ENCODE measurements around the gene TBC1D21. TPM values are rescaled to one million over a fixed set of nuclear protein-coding genes. Genes with fewer than 3 reads are reported as not detected.

TBC1D21 gene
- total and polyA plus RNA-seq, 2 of the 8 experiments (the other 6 are each of a cell fraction or from before 2014, with no cell fraction given), result not detected

- Histone ChIP-seq H2BK5ac (ENCODE audit: low read depth, low read length) (no peak overlapping the region), H3K4me3 (ENCODE audit: extremely low read depth in 1 of 4, insufficient read depth in 2 of 4, low read depth in 3 of 4, low read length in 4 of 4) (no peak overlapping the region), H2AFZ (ENCODE audit: low read length) (no peak overlapping the region), H2AK5ac (ENCODE audit: low read depth, low read length) (no peak overlapping the region), H3K79me2 (ENCODE audit: control insufficient read depth in 1 of 2, insufficient read depth in 2 of 2, low read length in 2 of 2) (no peaks in the 10 kb centered on the region), H3K9me3 (ENCODE audit: insufficient read depth in 2 of 2, low read depth in 1 of 2, low read length in 1 of 2) (no peaks in the 10 kb centered on the region), H2BK120ac (replicated peaks; ENCODE audit: low read depth, low read length) (no peak overlapping the region), H3K27ac (ENCODE audit: low read depth, low read length) (no peak overlapping the region), H3K18ac (ENCODE audit: extremely low read depth, low read length) (no peak overlapping the region), H3K4me2 (ENCODE audit: insufficient read depth in 1 of 2, low read depth in 2 of 2, low read length in 2 of 2) (no peak overlapping the region; a peak in 1 of 4 replicates), H3K79me1 (ENCODE audit: low read depth, low read length) (no peaks in the 10 kb centered on the region), H3K56ac (replicated peaks; ENCODE audit: insufficient read length, low read depth, low read length) (no peak overlapping the region), H3K27me3 (replicated peaks in 1 of 4; ENCODE audit: control insufficient read depth in 3 of 4, extremely low read depth in 1 of 4, insufficient read depth in 3 of 4, low read length in 3 of 4) (no peaks in the 10 kb centered on the region), H3K36me3 (ENCODE audit: control insufficient read depth in 2 of 4, insufficient read depth in 4 of 4, low read length in 3 of 4) (no peaks in the 10 kb centered on the region), H2BK20ac (ENCODE audit: low read length) (no peak overlapping the region), H2BK12ac (ENCODE audit: low read depth, low read length) (no peak overlapping the region), H4K20me1 (replicated peaks in 1 of 2; ENCODE audit: control insufficient read depth in 1 of 2, insufficient read depth in 2 of 2, low read length in 2 of 2) (no peaks in the 10 kb centered on the region), H3K4me1 (replicated peaks in 1 of 4; ENCODE audit: control insufficient read depth in 3 of 4, insufficient read depth in 4 of 4, low read length in 3 of 4) (peaks cover 0 to 5% (median 0%) of the 10 kb centered on the region in 4 experiments; a peak in 1 of 7 replicates), H3K23ac (ENCODE audit: insufficient read length) (no peak overlapping the region), H3K14ac (ENCODE audit: insufficient read length) (no peak overlapping the region), H4K91ac (replicated peaks; ENCODE audit: insufficient read length, low read length) (peak overlapping the region; percentile 26), H3K23me2 (ENCODE audit: low read depth, low read length) (no peaks in the 10 kb centered on the region), H4K5ac (ENCODE audit: insufficient read length, low read depth, low read length) (no peak overlapping the region), H2BK15ac (ENCODE audit: low read length) (no peak overlapping the region; the same call in 1 of the 2 replicates), H3K9ac (replicated peaks in 1 of 4; ENCODE audit: extremely low read depth in 1 of 4, low read depth in 3 of 4, low read length in 3 of 4) (no peak overlapping the region), H3K4ac (replicated peaks; ENCODE audit: insufficient read length, low read depth, low read length) (no peak overlapping the region), H4K8ac (ENCODE audit: extremely low read depth, insufficient read depth, low read length) (0 out of 2 replicates have a peak overlapping the region, but pooled peaks have one; percentile 1)
- CTCF ChIA-PET (ENCODE audit: partially characterized antibody), result interaction anchor here (0.6 to 8.5 kb wide), 16 partner anchors 11 to 575 kb away, joined by 3 to 167 read pairs (median 4); partner anchors contain the start of genes LOXL1 and TBC1D21
- no peak for FAIRE-seq
- POLR2A ChIA-PET (ENCODE audit: partially characterized antibody), result interaction anchor here (1.4 kb wide), 1 partner anchor 17 kb away, joined by 5 read pairs; no protein-coding TSS in a partner anchor
- no peak for DNase-seq (ENCODE audit: low read depth in 1 of 2, low spot score in 2 of 2)
- 91% methylated on average over 7 of the region's 7 CpGs; no CpG with 5 or more reads in 1 of the 2 experiments for WGBS, 2 experiments (ENCODE audit: extremely low coverage in 1 of 2, insufficient coverage in 1 of 2, insufficient read length in 1 of 2, insufficient replicate concordance in 2 of 2, low coverage in 1 of 2, low lambda C conversion rate in 2 of 2, missing lambda C conversion rate in 1 of 2)
- no peak for TF ChIP-seq EP300 (IDR thresholded peaks at IDR 0.05; ENCODE audit: borderline replicate concordance in 1 of 2, low read depth in 2 of 2, low read length in 2 of 2)
Measured at GRCh38 chr15:73910522-73911303, 37.3 kb downstream of the TBC1D21 start.

Data from H1 (cell line).